GM12892 (cell line): ENCODE data around the gene ERH.

Experiments
- POLR2A ChIP-seq: IDR thresholded peaks from 2 replicates; pipeline ENCODE4 v1.6.1; 2011; ENCODE audit warnings: low read depth, low read length, control low read depth
- POLR2AphosphoS5 ChIP-seq: IDR thresholded peaks from 2 replicates; pipeline ENCODE4 v1.6.1; 2011; ENCODE audit warnings: low read depth, low read length, control low read depth
- TAF1 ChIP-seq: IDR thresholded peaks from 2 replicates; pipeline ENCODE4 v1.6.1; 2011; ENCODE audit warnings: low read depth, mild to moderate bottlenecking, control low read depth, low read length, borderline replicate concordance

GRCh38 chr14:69342928-69343525 is 55.1 kb downstream of the ERH start:
- TF ChIP-seq POLR2AphosphoS5, result no peak
- TF ChIP-seq POLR2A, result no peak
- TF ChIP-seq TAF1, result no peak
